ENCODE results near the gene KRTAP10-9. TPM values are rescaled to one million over a fixed set of nuclear protein-coding genes. Genes with fewer than 3 reads are reported as not detected.
A peak's percentile ranks its signal among the peaks of the same experiment; 100 is the strongest.

The KRTAP10-9 gene, protein sequence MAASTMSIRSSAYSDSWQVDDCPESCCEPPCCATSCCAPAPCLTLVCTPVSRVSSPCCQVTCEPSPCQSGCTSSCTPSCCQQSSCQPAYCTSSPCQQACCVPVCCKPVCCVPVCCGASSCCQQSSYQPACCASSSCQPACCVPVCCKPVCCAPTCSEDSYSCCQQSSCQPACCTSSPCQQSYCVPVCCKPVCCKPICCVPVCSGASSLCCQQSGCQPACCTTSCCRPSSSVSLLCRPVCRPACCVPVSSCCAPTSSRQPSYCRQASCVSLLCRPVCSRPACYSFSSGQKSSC
- total RNA-seq (2021) (not detected in 2 replicates), Bru-seq, nascent RNA (not detected), BruChase-seq, experiment 1, labeled RNA remaining after a 2-hour chase (not detected), BruChase-seq, experiment 2, labeled RNA remaining after a 6-hour chase (percentile 24 among the genes with signal in this experiment)
- long read RNA-seq = 0 reads

DNA sequence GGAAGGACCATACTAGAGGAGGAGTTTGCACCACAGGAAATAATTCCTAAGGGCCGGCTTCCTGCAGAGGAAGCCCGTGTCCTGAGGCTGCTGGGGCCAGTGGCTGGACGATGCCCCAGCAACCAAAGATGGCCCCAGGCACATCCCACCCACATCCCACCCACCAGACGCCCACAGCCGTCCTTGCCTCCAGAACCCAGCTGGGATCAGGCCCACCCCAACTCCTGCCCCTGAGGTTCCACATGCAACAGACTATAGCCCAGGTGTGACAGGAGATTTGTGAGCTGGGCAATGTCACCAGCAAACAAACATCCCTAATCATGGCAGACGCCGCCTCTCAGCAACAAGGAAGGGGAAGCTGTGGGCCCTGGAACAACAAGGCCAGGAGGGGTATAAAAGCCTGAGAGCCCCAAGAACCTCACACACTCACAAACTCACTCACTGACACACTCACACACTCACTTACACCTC, at the start of gene KRTAP10-9:
KRTAP10-9 (plus strand) TSS at position 421 of the 471 bp plus-strand sequence. CDS start 79 bp downstream, outside the sequence.
- ChIA-PET POLR2A (ENCODE audit: low non-redundant PET) (no interaction called here), CTCF (no interaction called here)
- no peak for DNase-seq (ENCODE audit: low spot score)
- no peak for TF ChIP-seq EZH2 (IDR thresholded peaks at IDR 0.05; ENCODE audit: borderline replicate concordance, low read depth, low read length, poor library complexity, severe bottlenecking)
- TF ChIP-seq, protein P1, sequence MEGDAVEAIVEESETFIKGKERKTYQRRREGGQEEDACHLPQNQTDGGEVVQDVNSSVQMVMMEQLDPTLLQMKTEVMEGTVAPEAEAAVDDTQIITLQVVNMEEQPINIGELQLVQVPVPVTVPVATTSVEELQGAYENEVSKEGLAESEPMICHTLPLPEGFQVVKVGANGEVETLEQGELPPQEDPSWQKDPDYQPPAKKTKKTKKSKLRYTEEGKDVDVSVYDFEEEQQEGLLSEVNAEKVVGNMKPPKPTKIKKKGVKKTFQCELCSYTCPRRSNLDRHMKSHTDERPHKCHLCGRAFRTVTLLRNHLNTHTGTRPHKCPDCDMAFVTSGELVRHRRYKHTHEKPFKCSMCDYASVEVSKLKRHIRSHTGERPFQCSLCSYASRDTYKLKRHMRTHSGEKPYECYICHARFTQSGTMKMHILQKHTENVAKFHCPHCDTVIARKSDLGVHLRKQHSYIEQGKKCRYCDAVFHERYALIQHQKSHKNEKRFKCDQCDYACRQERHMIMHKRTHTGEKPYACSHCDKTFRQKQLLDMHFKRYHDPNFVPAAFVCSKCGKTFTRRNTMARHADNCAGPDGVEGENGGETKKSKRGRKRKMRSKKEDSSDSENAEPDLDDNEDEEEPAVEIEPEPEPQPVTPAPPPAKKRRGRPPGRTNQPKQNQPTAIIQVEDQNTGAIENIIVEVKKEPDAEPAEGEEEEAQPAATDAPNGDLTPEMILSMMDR (conservative IDR thresholded peaks at IDR 0.05; ENCODE audit: low read depth, low read length) = no peak
- H3K4me3 ChIP-seq (ENCODE audit: low read depth, low read length, poor library complexity, severe bottlenecking) = no peak within 1 kb of the TSS
- no peak within 1 kb of the TSS for H3K27ac ChIP-seq (ENCODE audit: low read depth, low read length, poor library complexity, severe bottlenecking)
- intact Hi-C loops (cut with micrococcal nuclease; ENCODE audit: unreplicated experiment) = no loop called here
- H3K36me3 ChIP-seq (ENCODE audit: insufficient read depth, low read length, poor library complexity, severe bottlenecking) = no peaks in the 10 kb centered on the region
- H3K4me1 ChIP-seq (ENCODE audit: insufficient read depth, low read length, poor library complexity, severe bottlenecking) = no peaks in the 10 kb centered on the region
- no peaks in the 10 kb centered on the region for H3K27me3 ChIP-seq (replicated peaks; ENCODE audit: insufficient read depth, low read depth, low read length, poor library complexity)
- BruUV-seq (replicated peaks) = no TSS peak
- peaks cover 29% of the 10 kb centered on the region for H3K9me3 ChIP-seq (ENCODE audit: low read depth, low read length, poor library complexity, severe bottlenecking)

DNA sequence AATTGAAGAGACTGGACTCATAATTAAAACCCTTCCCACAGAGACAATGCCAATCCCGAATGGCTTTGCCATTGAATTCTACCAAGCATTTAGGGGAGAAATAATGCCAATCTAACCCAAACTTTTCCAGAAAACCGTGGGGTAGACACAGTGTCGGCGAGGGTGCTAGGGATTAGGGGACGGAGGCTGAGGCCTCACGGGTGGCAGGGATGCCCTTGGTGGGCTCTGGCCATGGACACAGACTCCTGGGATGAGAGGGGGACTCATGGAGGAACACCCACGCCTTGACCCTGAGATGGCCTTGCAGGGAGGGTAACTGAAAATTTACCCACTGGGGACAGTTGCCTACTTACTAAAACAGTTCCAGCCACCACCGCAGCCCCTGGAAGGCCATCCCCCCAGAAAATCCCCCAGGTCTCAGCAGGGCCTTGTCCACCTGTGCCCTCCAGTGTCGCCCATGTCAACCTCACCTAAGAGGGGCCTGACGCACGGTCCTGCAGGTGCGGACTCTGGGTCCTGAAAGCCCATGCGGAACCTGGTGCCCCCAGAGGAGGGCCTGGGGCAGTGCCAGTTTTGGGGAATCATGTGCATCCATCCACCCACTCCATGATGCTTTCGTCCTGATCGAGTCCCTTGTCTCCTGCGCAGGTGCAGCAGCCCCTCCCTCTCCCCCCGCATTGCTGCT, 48.4 kb upstream of the KRTAP10-9 start:
- no peaks in the 10 kb centered on the region for H3K4me1 ChIP-seq (ENCODE audit: insufficient read depth, low read length, poor library complexity, severe bottlenecking)
- no TSS peak for BruUV-seq (replicated peaks)
- H3K9me3 ChIP-seq (ENCODE audit: low read depth, low read length, poor library complexity, severe bottlenecking) = peaks cover 13% of the 10 kb centered on the region
- H3K36me3 ChIP-seq (ENCODE audit: insufficient read depth, low read length, poor library complexity, severe bottlenecking) = no peaks in the 10 kb centered on the region
- no peak for TF ChIP-seq EZH2 (IDR thresholded peaks at IDR 0.05; ENCODE audit: borderline replicate concordance, low read depth, low read length, poor library complexity, severe bottlenecking)
- TF ChIP-seq, protein P1 (conservative IDR thresholded peaks at IDR 0.05; ENCODE audit: low read depth, low read length) = no peak
- POLR2A ChIA-PET (ENCODE audit: low non-redundant PET) = no interaction called here
- H3K27me3 ChIP-seq (replicated peaks; ENCODE audit: insufficient read depth, low read depth, low read length, poor library complexity) = no peaks in the 10 kb centered on the region
- H3K4me3 ChIP-seq (ENCODE audit: low read depth, low read length, poor library complexity, severe bottlenecking) = no peak overlapping the region
- intact Hi-C loops (cut with micrococcal nuclease; ENCODE audit: unreplicated experiment) = no loop called here
- no peak overlapping the region for H3K27ac ChIP-seq (ENCODE audit: low read depth, low read length, poor library complexity, severe bottlenecking)
- DNase-seq (ENCODE audit: low spot score) = no peak
- CTCF ChIA-PET = no interaction called here

DNA sequence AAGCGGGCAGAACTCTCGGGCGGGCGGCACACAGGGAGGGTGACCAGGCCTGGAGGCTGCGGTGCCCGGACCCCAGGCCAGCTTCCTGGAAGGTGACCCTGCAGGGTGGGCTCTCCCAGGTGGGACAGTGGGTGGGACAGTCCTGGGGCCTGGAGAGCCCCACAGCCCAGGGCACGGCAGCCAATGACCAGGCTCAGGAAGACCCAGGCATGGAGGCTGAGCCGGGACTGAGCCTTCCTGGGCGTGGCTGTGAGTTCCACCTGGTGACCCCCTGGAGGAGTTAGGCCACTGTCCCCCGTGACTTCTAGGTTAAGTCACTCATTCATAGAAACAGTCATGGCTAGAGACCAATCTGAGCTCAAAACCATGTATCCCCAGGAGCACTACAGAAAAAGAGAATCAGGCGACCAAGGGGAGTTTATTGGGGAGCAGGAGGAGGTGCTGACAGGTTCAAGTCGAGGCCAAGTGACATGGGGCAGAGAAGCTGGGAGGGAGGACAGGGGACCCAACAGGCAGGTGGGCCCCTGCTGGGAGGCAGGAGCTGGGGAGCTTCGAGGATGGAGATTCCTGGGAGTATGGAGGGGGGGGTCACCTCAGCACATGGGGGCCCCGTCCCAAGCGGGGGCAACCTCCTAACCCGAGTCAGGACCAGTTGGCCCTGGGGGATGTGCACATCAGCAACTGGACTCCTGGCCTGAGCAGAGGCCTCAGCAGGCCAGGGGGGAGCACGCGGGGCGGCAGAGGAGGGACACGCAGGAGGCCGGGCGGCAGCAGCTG, 47.6 kb upstream of the KRTAP10-9 start:
- POLR2A ChIA-PET (ENCODE audit: low non-redundant PET) = no interaction called here
- Histone ChIP-seq H3K36me3 (ENCODE audit: insufficient read depth, low read length, poor library complexity, severe bottlenecking) (no peaks in the 10 kb centered on the region), H3K4me1 (ENCODE audit: insufficient read depth, low read length, poor library complexity, severe bottlenecking) (no peaks in the 10 kb centered on the region), H3K27ac (ENCODE audit: low read depth, low read length, poor library complexity, severe bottlenecking) (no peak overlapping the region), H3K9me3 (ENCODE audit: low read depth, low read length, poor library complexity, severe bottlenecking) (peaks cover 13% of the 10 kb centered on the region), H3K4me3 (ENCODE audit: low read depth, low read length, poor library complexity, severe bottlenecking) (no peak overlapping the region), H3K27me3 (replicated peaks; ENCODE audit: insufficient read depth, low read depth, low read length, poor library complexity) (no peaks in the 10 kb centered on the region)
- CTCF ChIA-PET = no interaction called here
- DNase-seq (ENCODE audit: low spot score) = no peak
- BruUV-seq (replicated peaks) = no TSS peak
- intact Hi-C loops (cut with micrococcal nuclease; ENCODE audit: unreplicated experiment) = no loop called here
- TF ChIP-seq EZH2 (IDR thresholded peaks at IDR 0.05; ENCODE audit: borderline replicate concordance, low read depth, low read length, poor library complexity, severe bottlenecking) = no peak
- TF ChIP-seq, protein P1 (conservative IDR thresholded peaks at IDR 0.05; ENCODE audit: low read depth, low read length) = no peak
